SK-N-MC (cell line): ENCODE results near the gene FBXL7.

Experiments used
- DNase-seq: peaks from one replicate; pipeline ENCODE4 v3.0.0-alpha.2; 2011; ENCODE audit warnings: low read depth, low spot score
- H3K27ac ChIP-seq: fragments of 200-600 bp; sonication (generic); 2 replicates; pipeline ENCODE4 v1.5.1; 2016; ENCODE audit warnings: mixed run types
- H3K36me3 ChIP-seq: fragments of 200-600 bp; sonication (generic); 2 replicates; pipeline ENCODE4 v1.6.1; 2017; ENCODE audit warnings: antibody characterized with exemption, low read length, mixed read lengths; ENCODE audit not compliant: insufficient read depth
- H3K4me3 ChIP-seq: fragments of 200-600 bp; sonication (generic); 2 replicates; pipeline ENCODE4 v1.5.1; 2016
- H3K9ac ChIP-seq: fragments of 200-600 bp; sonication (generic); 2 replicates; pipeline ENCODE4 v1.8.0; 2017; ENCODE audit warnings: mixed run types, mixed read lengths; ENCODE audit not compliant: insufficient read length
- H3K9me3 ChIP-seq: fragments of 200-600 bp; sonication (generic); 2 replicates; pipeline ENCODE4 v1.6.1; 2017; ENCODE audit warnings: low read depth, mild to moderate bottlenecking, antibody characterized with exemption, low read length, moderate library complexity, mixed read lengths
- EZH2 ChIP-seq: fragments of 200-600 bp; sonication (generic); IDR thresholded peaks from one replicate; pipeline ENCODE4 v1.6.1; 2017; ENCODE audit warnings: antibody characterized with exemption
- FOXP2 ChIP-seq: optimal IDR thresholded peaks from 2 replicates; pipeline ENCODE3; 2011; ENCODE audit warnings: mild to moderate bottlenecking, moderate library complexity; ENCODE audit not compliant: insufficient read depth; ENCODE audit errors: extremely low read length, control extremely low read depth
- POLR2AphosphoS5 ChIP-seq: IDR thresholded peaks from 2 replicates; pipeline ENCODE4 v1.6.1; 2012; ENCODE audit warnings: mild to moderate bottlenecking, low read depth, low read length, borderline replicate concordance

The FBXL7 gene

GRCh38 chr5:15513431-15513830 lies 13.5 kb downstream of the FBXL7 start:
- H3K4me3 ChIP-seq = no peak overlapping the region
- no peaks in the 10 kb centered on the region for H3K36me3 ChIP-seq
- no peak overlapping the region for H3K9ac ChIP-seq
- H3K27ac ChIP-seq = no peak overlapping the region
- H3K9me3 ChIP-seq = no peaks in the 10 kb centered on the region
- no peak for DNase-seq
- TF ChIP-seq EZH2 (no peak), FOXP2 (no peak)

- no peaks in the 10 kb centered on the region for H3K9me3 ChIP-seq
- DNase-seq = no peak
- TF ChIP-seq FOXP2 (no peak), EZH2 (no peak), POLR2AphosphoS5 (no peak)
- no peak overlapping the region for H3K27ac ChIP-seq
- no peaks in the 10 kb centered on the region for H3K36me3 ChIP-seq
- H3K4me3 ChIP-seq = no peak overlapping the region
- no peak overlapping the region for H3K9ac ChIP-seq
These were observed 13.9 kb downstream of the FBXL7 start for GRCh38 chr5:15513911-15514310.

DNA sequence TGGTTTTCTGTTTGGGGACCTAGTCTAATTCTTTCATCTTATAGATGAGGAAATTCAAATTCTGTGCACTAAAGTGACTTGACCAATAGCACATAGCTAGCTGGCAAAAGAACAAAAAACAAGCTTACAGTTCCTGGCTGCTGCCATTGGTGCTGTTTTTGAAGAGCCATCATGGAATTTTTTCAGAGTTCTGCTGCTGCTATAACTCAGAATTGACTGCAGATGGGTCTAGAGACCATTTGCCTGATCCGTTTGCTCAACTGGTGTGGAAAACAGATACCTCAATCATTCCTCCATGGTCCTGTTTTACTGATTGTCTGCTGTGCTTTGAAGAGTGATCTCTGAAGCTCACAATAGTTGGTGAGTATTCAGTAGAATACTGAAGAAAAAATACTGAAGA lies 15.2 kb downstream of the FBXL7 start:
- Histone ChIP-seq H3K9me3 (no peaks in the 10 kb centered on the region), H3K36me3 (no peaks in the 10 kb centered on the region), H3K4me3 (no peak overlapping the region), H3K9ac (no peak overlapping the region), H3K27ac (no peak overlapping the region)
- DNase-seq = no peak
- no peak for TF ChIP-seq FOXP2
- TF ChIP-seq EZH2 = no peak
- no peak for TF ChIP-seq POLR2AphosphoS5

DNA sequence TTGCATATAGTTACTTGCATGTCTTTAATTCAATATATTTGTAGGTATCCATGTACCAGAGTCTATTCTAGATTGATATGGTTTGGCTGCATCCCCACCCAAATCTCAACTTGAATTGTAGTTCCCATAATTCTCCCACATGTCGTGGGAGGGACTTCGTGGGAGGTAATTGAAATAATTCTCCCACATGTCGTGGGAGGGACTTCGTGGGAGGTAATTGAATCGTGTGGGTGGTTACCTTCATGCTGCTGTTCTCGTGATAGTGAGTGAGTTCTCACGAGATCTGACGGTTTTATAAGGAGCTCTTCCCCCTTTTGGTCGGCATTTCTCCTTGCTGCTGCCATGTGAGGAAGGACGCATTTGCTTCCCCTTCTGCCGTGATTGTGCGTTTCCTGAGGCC lies 16.5 kb downstream of the FBXL7 start:
- no peak for TF ChIP-seq FOXP2
- TF ChIP-seq POLR2AphosphoS5 = no peak
- TF ChIP-seq EZH2 = no peak
- Histone ChIP-seq H3K27ac (no peak overlapping the region), H3K9ac (no peak overlapping the region), H3K36me3 (no peaks in the 10 kb centered on the region), H3K9me3 (no peaks in the 10 kb centered on the region), H3K4me3 (no peak overlapping the region)
- DNase-seq = no peak

- Histone ChIP-seq H3K4me3 (no peak overlapping the region), H3K9me3 (no peaks in the 10 kb centered on the region), H3K9ac (no peak overlapping the region), H3K27ac (no peak overlapping the region), H3K36me3 (no peaks in the 10 kb centered on the region)
- no peak for TF ChIP-seq POLR2AphosphoS5
- no peak for TF ChIP-seq FOXP2
- TF ChIP-seq EZH2 = no peak
- no peak for DNase-seq
These were observed 18.8 kb downstream of the FBXL7 start for GRCh38 chr5:15518786-15519185.

DNA sequence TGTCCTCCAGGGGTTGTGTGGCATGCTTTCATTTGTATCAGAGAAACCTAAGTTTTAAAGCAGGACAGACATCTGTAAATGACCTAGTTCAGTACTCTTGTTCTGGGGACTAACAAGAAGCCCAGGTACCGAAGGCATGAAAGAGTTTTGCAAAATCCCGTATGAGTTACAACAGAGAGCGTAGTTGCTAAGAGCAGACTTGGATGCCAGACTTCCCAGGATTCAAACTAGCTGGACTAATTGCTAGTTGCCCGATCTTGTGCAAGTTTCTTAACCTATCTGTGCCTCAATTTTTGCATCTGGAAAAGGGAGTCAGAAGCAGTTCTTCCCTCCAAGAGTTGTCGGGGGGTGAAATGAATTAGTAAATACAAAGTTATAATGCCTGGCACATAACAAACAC lies 20.9 kb downstream of the FBXL7 start:
- H3K9me3 ChIP-seq = no peaks in the 10 kb centered on the region
- H3K9ac ChIP-seq = no peak overlapping the region
- no peaks in the 10 kb centered on the region for H3K36me3 ChIP-seq
- no peak overlapping the region for H3K4me3 ChIP-seq
- H3K27ac ChIP-seq = no peak overlapping the region
- no peak for DNase-seq
- TF ChIP-seq FOXP2 (no peak), EZH2 (no peak), POLR2AphosphoS5 (no peak)

GRCh38 chr5:15521381-15522186 lies 21.6 kb downstream of the FBXL7 start:
- H3K36me3 ChIP-seq = no peaks in the 10 kb centered on the region
- H3K4me3 ChIP-seq = no peak overlapping the region
- H3K9me3 ChIP-seq = no peaks in the 10 kb centered on the region
- DNase-seq = no peak
- TF ChIP-seq FOXP2 (no peak), EZH2 (no peak), POLR2AphosphoS5 (no peak)
- no peak overlapping the region for H3K27ac ChIP-seq
- no peak overlapping the region for H3K9ac ChIP-seq

- TF ChIP-seq EZH2 (no peak), FOXP2 (no peak), POLR2AphosphoS5 (no peak)
- no peak overlapping the region for H3K27ac ChIP-seq
- H3K4me3 ChIP-seq = no peak overlapping the region
- no peak overlapping the region for H3K9ac ChIP-seq
- no peak for DNase-seq
- no peaks in the 10 kb centered on the region for H3K9me3 ChIP-seq
- H3K36me3 ChIP-seq = no peaks in the 10 kb centered on the region
These were observed 22.2 kb downstream of the FBXL7 start for GRCh38 chr5:15522187-15522520.

DNA sequence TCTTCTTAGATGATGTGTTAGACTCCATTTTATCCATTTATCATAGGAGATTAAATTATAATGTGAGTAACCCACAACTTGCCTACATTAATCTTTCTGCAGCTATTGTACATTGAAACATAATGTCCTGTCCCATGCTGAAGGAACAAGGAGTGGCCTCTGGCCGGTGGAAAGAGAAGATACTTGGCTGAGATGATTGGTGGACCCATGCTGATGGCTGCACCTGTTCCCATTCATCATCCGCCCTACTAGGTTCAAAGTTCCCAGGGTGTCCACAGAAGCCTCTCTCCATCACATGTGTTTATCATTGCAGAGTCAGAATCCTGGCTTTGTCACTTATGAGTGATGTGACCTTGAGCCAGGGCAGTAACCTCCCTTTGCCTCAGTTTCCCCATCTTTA lies 24.7 kb downstream of the FBXL7 start:
- DNase-seq = no peak
- Histone ChIP-seq H3K27ac (no peak overlapping the region), H3K9ac (no peak overlapping the region), H3K9me3 (no peaks in the 10 kb centered on the region), H3K4me3 (no peak overlapping the region), H3K36me3 (no peaks in the 10 kb centered on the region)
- TF ChIP-seq POLR2AphosphoS5 (no peak), FOXP2 (no peak), EZH2 (no peak)
